ENCODE results near the gene C10orf62.
"Not testable (repeated sequence)": the region's sequence is repeated elsewhere in the genome, so short reads cannot be mapped to it uniquely, and the experiment has no call there.

Gene C10orf62

DNA sequence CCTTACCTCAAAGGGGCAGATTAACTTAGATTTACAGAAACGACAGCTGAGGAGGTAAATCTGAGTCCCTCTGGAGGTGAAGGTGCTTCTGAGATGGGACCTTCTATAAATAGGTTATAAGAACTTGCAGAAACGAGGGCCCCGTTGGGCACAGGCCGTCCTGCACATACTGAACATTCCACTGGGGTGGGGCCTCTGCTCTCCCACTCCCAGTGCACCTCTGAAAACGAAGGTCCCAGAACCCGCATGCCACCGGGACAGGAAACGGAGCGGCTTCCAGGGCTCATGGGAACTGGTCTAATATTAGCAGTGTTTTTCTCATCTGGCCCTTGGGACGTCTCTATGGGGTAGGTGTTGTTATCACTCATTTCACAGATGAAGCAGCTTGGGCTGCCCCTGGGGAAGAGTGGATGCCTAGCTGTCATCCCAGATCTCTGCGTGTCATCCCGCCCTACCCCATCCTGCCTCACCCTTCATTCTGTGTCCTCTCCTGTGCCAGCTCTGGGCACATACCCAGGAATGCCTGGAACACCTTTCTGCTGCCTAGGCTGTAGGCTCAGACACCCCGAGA is 19.6 kb downstream of the C10orf62 start:
- H3K4me3 ChIP-seq (ENCODE audit: low read length): no peak overlapping the region
- no peak for DNase-seq (ENCODE audit: low read depth, low spot score)

DNA sequence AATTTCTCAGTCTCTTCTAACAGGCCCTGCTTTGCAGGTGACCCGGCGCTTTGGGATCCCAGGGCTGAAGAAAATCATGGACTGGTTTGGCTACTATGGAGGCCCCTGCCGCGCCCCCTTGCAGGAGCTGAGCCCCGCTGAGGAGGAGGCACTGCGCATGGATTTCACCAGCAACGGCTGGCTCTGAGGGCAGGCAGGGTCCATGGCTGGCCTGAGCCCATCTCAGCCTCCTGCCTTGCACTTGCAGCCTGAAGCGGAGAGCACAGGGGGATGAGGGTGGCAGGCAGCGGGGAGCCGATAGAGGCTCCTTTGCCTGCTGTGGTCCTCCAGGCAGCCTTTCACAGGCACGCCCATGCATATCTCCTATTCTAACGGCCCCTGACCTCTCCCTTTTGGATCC is 22.0 kb downstream of the C10orf62 start:
- no peak for DNase-seq (ENCODE audit: low read depth, low spot score)
- H3K4me3 ChIP-seq (ENCODE audit: low read length): no peak overlapping the region

DNA sequence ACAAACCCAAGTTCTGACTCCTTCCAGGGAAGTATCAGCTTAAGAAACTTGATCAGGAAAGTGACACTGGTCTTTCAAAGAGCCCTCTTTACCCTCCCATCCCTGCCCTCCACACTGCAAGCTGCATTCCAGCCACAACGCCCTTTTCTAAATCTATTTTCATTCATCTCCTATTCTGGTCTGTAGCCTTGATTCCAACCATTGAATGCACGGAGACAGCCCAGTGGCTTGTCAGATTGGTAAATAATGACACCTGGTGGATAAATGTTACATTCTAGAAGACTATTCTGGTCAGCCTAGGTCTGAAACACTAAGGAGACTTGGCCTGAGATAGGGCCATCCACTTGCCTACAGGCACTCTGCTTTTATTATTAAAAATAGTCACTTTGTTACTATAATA is 22.9 kb downstream of the C10orf62 start:
- DNase-seq (ENCODE audit: low read depth, low spot score): no peak
- H3K4me3 ChIP-seq (ENCODE audit: low read length): no peak overlapping the region

DNA sequence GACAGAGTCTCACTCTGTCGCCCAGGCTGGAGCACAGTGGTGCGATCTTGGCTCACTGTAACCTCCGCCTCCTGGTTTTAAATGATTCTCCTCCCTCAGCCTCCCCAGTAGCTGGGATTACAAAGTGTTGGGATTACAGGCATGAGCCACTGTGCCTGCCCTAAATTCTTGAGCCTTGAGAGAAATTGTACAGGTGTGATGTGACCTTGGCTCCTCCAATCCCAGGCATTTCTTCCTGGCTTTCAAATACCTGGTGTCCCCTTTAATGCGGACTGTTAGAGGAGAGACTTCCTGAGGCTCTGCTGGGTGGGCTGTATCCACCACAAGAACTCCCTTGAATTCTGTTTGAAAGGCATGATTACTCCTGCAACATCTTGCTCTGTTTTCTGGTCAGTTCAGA is 28.8 kb downstream of the C10orf62 start:
- no peak overlapping the region for H3K4me3 ChIP-seq (ENCODE audit: low read length)
- DNase-seq (ENCODE audit: low read depth, low spot score): no peak

DNA sequence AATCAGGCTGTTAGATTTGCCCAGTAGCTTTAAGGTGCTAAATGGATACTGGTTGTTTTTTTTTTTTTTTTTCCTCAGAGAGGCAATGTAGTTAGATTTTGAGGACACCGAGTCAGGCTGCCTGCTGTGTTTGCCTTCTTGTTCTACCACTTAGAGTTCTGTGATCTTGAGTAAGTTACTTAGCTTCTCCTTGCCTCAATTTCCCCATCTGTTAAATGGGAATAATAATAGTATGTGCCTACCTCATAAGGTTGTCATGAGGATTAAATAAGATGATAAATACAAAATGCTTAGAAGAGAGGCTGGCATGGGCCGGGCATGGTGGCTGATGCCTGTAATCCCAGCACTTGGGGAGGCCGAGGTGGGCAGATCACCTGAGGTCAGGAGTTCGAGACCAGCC is 29.2 kb downstream of the C10orf62 start:
- H3K4me3 ChIP-seq (ENCODE audit: low read length): no peak overlapping the region
- no peak for DNase-seq (ENCODE audit: low read depth, low spot score)

DNA sequence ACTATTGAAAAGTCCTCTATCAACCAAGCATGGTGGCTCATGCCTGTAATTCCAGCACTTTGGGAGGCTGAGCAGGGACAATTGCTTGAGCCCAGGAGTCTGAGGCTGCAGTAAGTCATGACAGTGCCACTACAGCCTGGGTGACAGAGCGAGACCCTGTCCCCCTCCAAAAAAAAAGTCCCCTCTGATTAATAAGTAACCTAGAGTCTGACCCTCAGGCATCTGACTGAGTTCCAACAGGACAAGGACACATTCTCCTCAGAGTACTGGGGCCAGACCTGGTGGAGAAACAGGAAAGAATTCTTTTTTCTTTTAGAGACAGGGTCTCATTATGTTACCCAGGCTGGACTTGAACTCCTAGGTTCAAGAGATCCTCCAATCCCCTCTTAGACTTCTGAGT is 33.8 kb downstream of the C10orf62 start:
- no peak overlapping the region for H3K4me3 ChIP-seq (ENCODE audit: low read length)
- DNase-seq (ENCODE audit: low read depth, low spot score): no peak

DNA sequence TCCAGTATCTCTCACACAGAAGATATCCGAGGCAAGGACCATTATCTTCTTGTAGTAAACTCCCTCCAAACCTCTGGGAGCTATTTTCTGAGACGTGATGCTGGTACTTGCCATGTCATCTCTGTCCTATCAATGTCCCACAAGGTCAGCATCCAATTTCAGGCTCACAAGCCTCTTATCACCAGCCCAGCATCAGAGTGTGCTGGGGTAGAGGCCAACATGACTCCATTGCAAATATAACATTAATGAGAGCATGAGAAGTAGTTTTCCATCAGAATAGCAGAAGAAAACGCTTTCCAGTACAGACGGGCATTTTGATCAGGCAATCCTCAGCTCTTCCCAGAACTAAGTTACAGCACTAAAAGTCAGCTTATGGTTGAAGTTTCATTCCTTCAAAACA is 38.2 kb downstream of the C10orf62 start:
- no peak overlapping the region for H3K4me3 ChIP-seq (ENCODE audit: low read length)
- no peak for DNase-seq (ENCODE audit: low read depth, low spot score)

DNA sequence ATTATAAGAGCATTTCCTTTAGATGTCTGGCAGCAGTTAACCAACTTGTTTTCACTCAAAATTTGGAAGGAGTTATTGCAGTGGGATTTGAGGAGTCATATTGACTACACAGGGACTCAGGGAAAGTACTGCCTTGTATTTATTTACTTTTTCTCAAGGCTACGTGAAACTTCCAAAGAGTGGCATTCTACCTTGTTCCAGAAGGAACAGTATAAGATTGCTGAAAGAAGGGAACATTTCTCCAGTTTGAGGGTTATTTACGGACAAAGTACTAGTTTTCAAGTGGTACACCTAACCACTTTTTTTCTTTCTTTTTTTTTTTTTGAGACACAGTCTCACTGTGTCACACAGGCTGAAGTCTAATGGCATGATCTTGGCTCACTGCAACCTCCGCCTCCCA is 38.7 kb downstream of the C10orf62 start:
- H3K4me3 ChIP-seq (ENCODE audit: low read length): no peak overlapping the region
- DNase-seq (ENCODE audit: low read depth, low spot score): no peak

DNA sequence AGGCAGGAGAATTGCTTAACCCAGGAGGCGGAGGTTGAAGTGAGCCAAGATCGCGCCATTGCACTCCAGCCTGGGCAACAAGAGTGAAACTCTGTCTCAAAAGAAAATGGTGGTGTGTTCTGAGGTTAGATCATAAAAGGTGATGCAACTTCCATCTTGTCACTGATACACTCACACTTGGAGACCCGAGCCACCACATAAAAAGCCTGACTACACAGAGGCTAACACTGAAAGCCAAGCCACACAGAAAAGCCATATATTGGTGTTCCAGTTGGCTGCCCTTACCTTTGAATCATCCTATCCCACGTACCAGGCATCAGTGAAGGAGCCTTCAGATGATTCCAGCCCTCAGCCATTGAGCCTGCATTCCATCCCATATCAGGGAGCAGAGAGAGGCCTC is 39.8 kb downstream of the C10orf62 start:
- no peak for DNase-seq (ENCODE audit: low read depth, low spot score)
- H3K4me3 ChIP-seq (ENCODE audit: low read length): no peak overlapping the region

DNA sequence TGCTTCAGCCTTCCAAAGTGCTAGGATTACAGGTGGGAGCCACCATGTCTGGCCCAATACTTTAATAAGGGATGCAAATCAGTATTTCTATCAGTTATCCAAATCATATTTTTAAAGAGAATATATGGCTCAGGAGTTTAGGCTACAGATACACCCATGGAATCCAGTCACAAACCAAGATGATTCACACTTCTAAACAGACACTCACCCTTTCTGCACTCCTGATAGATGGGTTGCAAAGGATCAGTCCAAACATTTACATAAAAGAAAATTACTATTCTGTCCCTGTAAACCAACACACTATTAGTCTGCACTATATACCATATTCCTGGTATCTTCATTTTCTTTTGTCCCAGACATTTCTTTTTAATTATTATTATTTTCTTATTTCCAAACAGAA is 41.6 kb downstream of the C10orf62 start:
- no peak for DNase-seq (ENCODE audit: low read depth, low spot score)
- H3K4me3 ChIP-seq (ENCODE audit: low read length): no peak overlapping the region

DNA sequence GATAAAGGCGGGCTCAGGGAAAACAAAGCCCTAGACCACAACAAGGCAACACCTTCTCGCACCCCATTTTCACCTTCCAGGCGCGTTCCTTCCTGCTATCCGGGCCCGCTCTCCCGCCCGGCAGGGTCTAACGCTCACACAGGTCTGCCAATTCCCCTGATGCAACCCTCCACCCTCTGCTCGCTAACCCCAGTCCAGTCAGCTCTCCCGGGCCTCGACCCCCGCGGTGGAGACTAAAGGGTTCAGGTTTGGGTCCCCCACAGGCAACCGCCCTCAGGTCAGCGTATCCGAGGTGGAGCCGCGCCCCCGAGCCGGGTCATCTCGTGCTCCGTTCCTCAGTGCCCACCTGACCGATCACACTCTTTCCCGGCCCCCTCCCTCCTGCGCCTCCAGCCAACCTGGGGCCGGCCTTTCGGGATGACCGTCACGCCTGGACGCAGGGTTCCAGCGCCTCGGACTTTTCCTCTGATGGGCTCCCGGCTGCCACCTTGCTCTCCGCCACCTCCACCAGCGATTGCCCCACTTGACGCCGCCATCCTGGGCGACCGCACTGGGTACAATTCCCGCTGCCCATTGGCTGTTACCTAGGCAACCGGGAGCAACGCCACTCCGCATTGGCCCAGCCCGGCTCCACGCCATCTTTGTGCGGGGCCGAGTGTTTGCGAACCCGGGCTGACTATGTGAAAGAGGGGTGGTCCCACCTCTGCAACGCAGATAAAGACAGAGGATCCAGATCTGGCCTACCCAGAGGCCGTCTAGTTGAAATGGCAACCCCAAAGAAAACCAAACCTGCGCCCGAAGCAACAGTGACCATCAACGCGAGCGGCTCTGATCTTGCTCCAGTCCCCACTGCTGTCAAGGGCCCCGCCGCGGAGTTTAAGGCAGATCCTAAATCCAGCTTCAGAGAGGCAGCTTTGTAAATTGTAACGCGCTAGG is 43.7 kb downstream of the C10orf62 start, which contains the start of gene MORN4:
TSS of gene MORN4 (minus strand) at position 552 of the 936 bp plus-strand sequence. CDS start 13,847 bp downstream, outside the sequence.
- DNase-seq (ENCODE audit: low read depth, low spot score): peak; percentile 71
- H3K4me3 ChIP-seq (ENCODE audit: low read length): peak within 1 kb of the TSS; percentile 64

DNA sequence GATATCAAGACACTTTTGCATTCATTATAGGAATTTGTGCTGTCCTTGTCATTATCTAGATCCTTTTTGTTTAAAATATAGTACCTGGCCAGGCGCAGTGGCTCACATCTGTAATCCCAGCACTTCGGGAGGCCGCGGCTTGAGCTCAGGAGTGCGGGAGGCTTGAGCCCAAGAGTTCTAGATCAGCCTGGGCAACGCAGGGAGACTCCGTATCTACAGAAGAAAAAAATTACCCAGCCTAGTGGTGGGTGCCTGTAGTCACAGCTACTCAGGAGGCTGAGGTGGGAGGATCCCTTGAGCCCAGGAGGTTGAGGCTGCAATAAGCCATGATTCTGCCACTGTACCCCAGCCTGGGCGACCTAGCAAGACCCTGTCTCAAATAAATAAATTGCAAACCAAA is 44.4 kb downstream of the C10orf62 start:
- no peak for DNase-seq (ENCODE audit: low read depth, low spot score)
- peak overlapping the region; percentile 64 for H3K4me3 ChIP-seq (ENCODE audit: low read length)

DNA sequence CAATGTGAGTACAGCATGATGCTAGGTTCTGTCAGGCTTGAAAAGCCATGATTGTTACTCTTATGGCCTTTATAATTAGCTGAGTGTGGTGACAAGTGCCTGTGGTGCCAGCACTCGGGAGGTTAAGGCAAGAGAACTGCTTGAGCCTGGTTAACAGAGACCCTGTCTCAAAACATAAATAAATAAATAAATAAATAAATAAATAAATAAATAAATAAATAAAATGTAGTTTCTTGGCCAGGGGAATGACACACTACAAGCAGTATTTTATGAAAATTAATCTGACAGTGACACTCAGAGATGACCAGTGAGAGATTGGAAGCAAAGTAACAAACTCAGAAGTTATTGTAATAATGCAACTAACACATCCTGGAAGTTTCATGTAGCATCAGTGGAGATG is 46.1 kb downstream of the C10orf62 start:
- no peak for DNase-seq (ENCODE audit: low read depth, low spot score)
- H3K4me3 ChIP-seq (ENCODE audit: low read length): no peak overlapping the region

DNA sequence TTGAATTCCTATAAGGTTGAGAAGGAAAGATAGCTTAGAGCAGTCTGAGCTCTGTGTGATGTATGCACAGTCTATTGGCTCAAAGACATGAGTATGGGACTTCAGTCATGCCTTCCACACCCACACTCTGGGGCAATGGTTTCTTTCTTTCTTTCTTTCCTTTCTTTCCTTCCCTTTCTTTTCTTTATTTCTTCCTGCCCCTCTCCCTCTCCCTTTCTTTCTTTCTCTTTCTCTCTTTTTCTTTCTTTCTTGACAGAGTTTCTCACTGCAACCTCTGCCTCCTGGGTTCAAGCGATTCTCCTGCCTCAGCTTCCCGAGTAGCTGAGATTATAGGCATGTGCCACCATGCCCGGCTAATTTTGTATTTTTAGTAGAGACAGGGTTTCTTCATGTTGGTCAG is 49.6 kb downstream of the C10orf62 start:
- not testable (repeated sequence) for H3K4me3 ChIP-seq (ENCODE audit: low read length); DNase-seq (ENCODE audit: low read depth, low spot score)

DNA sequence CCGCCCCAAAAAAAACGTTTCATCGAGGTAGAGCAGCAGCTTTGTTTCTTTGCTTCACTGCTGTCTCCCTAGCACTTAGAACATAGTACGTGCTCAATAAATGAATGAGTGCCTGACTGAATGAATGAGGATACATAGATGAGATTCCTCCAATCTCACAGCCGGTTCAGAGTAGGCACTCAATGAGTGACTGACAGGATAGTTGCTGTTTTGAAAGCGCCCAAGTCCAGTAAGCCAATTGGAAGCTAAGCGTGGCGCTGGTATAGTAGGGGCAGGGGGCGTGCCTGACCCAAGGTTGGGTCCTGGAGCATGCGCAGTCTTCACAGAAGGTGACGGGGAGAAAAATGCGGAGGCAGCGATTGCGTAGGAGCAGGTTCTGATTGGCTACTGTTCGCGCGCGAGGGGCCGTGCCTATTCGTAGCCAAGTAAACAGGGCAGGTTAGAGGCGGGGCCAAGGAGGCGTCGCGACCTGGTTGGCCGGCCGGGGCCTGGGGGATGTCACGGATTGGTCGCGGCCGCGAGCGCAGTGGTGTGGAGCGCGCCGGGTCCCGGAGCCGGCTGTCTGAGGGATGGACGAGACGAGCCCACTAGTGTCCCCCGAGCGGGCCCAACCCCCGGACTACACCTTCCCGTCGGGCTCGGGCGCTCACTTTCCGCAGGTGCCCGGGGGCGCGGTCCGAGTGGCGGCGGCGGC is 50.8 kb downstream of the C10orf62 start, which contains the start of gene PI4K2A:
TSS of gene PI4K2A (plus strand) at position 498 of the 694 bp plus-strand sequence. CDS start at position 570, 72 bp downstream.
- H3K4me3 ChIP-seq (ENCODE audit: low read length): peak within 1 kb of the TSS; percentile 79
- peak; percentile 99 for DNase-seq (ENCODE audit: low read depth, low spot score)

All from Jurkat, Clone E6-1 (cell line).